ENCODE data around the gene TGFB3. TPM values are rescaled to one million over a fixed set of nuclear protein-coding genes. Genes with fewer than 3 reads are reported as not detected.

Gene TGFB3
- 7.7 and 14.2 TPM in 2 replicates for total RNA-seq

DNA sequence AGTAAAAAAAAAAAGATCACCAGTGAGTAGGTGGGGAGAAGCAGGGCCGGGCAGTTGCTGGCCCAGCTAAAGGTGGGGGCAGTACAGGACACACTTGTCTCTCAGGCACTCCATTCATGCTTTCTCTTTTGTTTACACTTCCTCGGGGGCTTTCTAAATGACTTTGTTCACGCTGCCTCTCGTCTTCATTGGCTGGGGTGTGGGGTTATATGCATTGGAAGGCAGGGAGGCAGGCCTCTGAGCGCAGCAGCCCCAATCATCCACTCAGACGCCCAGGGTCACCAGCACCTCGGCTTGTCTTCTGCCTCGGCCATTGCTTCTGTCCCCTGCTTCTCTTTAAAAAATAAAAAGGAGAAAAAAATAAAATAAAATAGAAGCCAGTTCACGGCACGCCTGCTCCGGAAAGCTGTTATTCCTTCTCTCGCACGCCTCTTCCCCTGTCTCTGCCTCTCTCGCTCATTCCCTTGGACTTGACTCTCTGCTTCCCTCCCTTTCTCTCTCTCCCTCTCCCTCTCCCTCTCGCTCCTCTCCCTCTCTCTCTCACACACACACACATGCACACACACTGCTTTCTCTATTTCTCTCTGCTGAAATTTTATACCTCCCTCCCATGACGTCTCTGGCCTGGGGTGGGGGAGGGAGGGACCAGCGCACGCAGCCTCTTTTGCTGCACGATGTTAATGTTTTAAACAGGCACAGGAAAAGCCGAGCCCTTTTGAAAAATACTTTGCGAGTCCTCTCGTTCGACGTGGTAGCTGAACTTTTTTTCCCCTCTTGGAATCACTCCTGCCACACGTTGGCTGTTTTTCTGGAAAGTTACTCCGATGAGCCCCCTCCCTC, at the start of gene TGFB3:
TGFB3 (minus strand) TSS at position 570 of the 840 bp plus-strand sequence. CDS start 1,102 bp downstream, outside the sequence.
- peak within 1 kb of the TSS; percentile 67 for H3K4me3 ChIP-seq (ENCODE audit: low read depth, low read length)
- peak; percentile 94 for DNase-seq (ENCODE audit: low read depth)
- TF ChIP-seq, protein P1, sequence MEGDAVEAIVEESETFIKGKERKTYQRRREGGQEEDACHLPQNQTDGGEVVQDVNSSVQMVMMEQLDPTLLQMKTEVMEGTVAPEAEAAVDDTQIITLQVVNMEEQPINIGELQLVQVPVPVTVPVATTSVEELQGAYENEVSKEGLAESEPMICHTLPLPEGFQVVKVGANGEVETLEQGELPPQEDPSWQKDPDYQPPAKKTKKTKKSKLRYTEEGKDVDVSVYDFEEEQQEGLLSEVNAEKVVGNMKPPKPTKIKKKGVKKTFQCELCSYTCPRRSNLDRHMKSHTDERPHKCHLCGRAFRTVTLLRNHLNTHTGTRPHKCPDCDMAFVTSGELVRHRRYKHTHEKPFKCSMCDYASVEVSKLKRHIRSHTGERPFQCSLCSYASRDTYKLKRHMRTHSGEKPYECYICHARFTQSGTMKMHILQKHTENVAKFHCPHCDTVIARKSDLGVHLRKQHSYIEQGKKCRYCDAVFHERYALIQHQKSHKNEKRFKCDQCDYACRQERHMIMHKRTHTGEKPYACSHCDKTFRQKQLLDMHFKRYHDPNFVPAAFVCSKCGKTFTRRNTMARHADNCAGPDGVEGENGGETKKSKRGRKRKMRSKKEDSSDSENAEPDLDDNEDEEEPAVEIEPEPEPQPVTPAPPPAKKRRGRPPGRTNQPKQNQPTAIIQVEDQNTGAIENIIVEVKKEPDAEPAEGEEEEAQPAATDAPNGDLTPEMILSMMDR (IDR thresholded peaks at IDR 0.05; ENCODE audit: insufficient read depth, low read depth, low read length): no peak

DNA sequence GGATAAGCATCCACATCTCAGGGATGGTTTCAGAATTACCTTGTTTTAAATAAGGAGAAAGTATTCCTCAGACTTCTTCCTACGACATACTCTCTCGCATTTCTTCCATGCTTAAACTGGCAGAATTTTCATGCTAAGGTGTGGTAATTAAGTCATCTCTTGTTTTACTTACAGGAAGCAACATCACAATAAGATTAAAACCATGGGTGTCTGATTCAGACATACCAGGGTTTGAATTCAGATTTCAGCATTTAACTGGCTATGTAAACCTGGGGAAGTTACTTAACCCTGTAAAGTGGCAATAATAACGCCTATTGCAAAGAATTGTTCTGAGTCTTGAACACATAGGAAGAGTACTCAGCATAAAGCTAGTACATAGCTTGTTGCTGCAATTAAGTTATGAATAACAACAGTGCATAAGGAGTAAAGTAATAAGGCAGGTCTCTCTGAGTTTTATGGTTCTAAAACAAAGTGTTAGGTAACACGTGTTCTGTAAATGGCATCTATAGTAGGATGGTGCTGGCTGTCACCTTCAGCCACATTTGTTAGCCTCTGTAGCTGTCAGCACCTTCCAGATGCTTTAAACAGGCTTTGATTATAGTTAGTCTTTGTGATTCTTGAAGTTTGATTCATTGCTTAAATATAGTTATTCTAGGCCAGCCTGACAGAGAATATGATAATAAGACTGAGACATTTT, 42.6 kb upstream of the TGFB3 start:
- no peak for DNase-seq (ENCODE audit: low read depth)

DNA sequence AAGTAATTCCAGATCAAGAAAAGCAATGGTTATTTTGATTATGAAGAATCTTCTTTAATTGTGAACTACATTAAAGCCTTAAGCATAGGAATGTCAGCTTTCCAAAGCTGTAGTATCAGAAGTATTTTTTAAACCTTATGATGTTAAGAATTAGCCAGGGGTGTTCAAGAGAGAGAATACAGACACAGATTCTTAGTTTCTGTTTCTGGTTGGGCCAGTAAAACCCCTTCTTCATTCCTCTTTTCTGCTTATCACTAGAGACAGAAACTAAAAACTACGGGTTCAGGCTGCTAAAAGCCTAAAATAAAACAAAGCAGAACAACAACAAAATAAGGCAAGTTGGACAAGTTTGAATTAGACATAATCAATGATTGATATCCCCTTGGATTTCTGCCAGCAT, 42.0 kb upstream of the TGFB3 start:
- DNase-seq (ENCODE audit: low read depth): no peak

More for the DNA sequence above, 42.6 kb upstream of the TGFB3 start:
- no peak overlapping the region for H3K4me3 ChIP-seq (ENCODE audit: low read depth, low read length)
- TF ChIP-seq, protein P1 (IDR thresholded peaks at IDR 0.05; ENCODE audit: insufficient read depth, low read depth, low read length): no peak

DNA sequence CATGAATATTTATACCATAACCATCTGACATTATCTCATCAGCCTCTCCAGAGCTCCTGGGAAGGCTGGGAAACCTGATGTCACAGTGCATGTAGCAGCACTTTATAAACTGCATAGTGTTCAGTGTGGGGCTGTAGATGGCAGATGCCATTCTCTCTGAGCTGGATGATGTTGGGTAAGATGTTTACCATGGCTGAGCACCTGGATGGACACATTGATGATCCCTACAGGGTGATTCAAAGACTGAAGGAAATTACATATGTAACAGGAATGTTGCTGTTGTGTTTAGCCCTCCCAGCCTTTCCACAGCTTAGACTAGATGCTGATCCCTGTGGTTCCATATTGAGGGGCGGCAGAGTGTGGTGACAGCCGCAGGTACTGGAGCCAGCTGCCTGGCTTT, 41.2 kb upstream of the TGFB3 start:
- no peak overlapping the region for H3K4me3 ChIP-seq (ENCODE audit: low read depth, low read length)
- TF ChIP-seq, protein P1 (IDR thresholded peaks at IDR 0.05; ENCODE audit: insufficient read depth, low read depth, low read length): no peak
- DNase-seq (ENCODE audit: low read depth): no peak

More for the DNA sequence above, 42.0 kb upstream of the TGFB3 start:
- H3K4me3 ChIP-seq (ENCODE audit: low read depth, low read length): no peak overlapping the region
- TF ChIP-seq, protein P1 (IDR thresholded peaks at IDR 0.05; ENCODE audit: insufficient read depth, low read depth, low read length): no peak

DNA sequence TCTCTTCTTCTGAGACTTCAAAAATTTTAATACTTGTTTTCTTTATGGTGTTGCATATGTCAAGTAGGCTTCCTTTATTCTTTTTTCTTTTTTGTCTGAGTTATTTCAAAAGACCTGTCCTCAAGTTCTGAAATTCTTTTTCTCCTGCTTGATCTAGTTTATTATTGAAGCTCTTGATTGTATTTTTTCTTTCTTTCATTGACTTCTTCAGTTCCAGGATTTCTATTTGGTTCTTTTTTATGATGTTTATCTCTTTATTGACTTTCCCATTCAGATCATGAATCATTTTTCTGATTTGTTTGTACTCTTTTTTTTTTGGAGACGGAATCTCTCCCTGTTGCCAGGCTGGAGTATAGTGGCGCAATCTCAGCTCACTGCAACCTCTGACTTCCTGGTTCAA, 37.9 kb upstream of the TGFB3 start:
- no peak overlapping the region for H3K4me3 ChIP-seq (ENCODE audit: low read depth, low read length)
- TF ChIP-seq, protein P1 (IDR thresholded peaks at IDR 0.05; ENCODE audit: insufficient read depth, low read depth, low read length): no peak
- no peak for DNase-seq (ENCODE audit: low read depth)

DNA sequence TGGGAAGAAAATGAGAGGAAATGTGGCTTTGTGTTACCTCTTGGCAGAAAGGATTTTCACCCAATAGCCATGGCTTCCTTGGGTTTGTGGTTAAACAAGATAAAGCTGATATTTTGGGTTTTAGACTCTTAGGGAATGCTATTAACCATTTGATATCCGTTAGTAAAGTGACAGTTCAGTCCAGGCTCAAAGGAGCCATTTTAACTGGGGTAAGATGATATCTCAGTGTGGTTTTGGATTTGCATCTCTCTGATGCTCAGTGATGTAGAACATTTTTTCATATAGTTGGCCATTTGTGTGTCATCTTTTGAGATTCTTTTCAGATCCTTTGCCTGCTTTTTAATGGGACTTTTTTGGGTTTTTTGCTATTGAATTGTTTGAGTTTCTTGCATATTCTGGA, 33.9 kb upstream of the TGFB3 start:
- TF ChIP-seq, protein P1 (IDR thresholded peaks at IDR 0.05; ENCODE audit: insufficient read depth, low read depth, low read length): no peak
- no peak for DNase-seq (ENCODE audit: low read depth)
- no peak overlapping the region for H3K4me3 ChIP-seq (ENCODE audit: low read depth, low read length)

Measured in fibroblast of villous mesenchyme (primary cell).